WI38 (cell line): Measurements from ENCODE around the gene CRYL1.
"Not testable (repeated sequence)": the region's sequence is repeated elsewhere in the genome, so short reads cannot be mapped to it uniquely, and the experiment has no call there.

Experiments used
- H3K4me3 ChIP-seq: 2 replicates; pipeline ENCODE4 v1.5.1; 2011; ENCODE audit warnings: low read depth, mild to moderate bottlenecking, control low read depth, low read length
- CTCF ChIP-seq: IDR thresholded peaks from 2 replicates; pipeline ENCODE4 v1.5.1; 2012; ENCODE audit warnings: low read depth, mild to moderate bottlenecking, control low read depth, low read length

Gene CRYL1

GRCh38 chr13:20441056-20441455 is 84.6 kb downstream of the CRYL1 start:
- TF ChIP-seq CTCF, result no peak
- H3K4me3 ChIP-seq, result no peak overlapping the region

GRCh38 chr13:20439261-20439660 is 86.4 kb downstream of the CRYL1 start:
- H3K4me3 ChIP-seq, result no peak overlapping the region
- TF ChIP-seq CTCF, result no peak

GRCh38 chr13:20438801-20439200 is 86.9 kb downstream of the CRYL1 start:
- TF ChIP-seq CTCF, result no peak
- H3K4me3 ChIP-seq, result no peak overlapping the region

- no peak overlapping the region for H3K4me3 ChIP-seq
- TF ChIP-seq CTCF, result no peak
Observed at GRCh38 chr13:20436505-20436904, 89.2 kb downstream of the CRYL1 start.

GRCh38 chr13:20435616-20436368 is 89.9 kb downstream of the CRYL1 start:
- no peak overlapping the region for H3K4me3 ChIP-seq
- TF ChIP-seq CTCF, result no peak

DNA sequence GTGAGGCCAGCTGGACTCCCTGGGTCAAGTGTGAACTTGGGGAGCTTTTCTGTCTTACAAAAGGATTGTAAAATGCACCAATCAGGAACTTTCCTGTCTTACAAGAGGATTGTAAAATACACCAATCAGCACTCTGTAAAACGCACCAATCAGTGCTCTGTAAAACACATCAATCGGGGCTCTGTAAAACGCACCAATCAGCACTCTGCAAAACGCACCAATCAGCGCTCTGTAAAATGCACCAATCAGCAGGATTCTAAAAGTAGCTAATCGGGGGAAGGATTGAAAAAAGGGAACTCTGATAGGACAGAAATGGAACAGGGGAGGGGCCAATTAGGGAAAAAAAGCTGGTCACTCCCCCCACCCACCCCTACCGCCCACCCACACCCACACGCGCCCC is 91.4 kb downstream of the CRYL1 start:
- not testable (repeated sequence) for H3K4me3 ChIP-seq

DNA sequence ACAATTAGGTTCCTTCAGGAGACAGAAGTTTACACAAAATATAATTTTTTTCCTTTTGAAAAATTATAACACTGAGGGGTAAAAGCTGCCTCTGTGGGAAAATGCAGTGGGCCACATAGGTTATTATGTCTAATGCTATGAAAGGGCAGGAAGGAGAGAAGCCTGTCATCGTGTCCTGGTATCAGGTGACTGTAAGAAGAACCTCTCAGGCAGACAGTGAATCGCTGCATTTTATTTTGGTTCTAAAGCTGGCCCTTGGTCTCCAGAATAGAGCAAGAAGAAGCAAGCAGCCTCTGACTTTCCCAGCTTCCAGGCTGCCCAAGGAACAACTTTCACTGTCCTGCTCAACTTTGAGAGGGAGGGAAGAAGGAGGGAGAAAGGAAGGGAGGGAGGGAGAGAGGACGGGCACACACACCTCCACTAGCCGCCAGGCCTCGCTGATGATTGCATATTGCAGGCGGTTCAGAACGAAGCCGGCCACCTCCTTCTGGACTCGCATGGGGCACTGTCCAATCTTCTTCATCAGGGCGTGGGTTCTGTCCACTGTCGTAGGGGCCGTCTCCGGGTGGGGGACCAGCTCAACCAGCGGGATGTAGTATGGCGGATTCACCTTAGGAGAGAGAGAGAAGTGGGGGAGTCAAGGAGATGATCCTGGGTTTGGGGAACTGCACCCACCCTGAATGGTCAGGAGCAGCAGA is 93.8 kb downstream of the CRYL1 start:
- H3K4me3 ChIP-seq, result no peak overlapping the region
- TF ChIP-seq CTCF, result no peak
